H1 (cell line): Measurements from ENCODE around the gene MYO5B. TPM values are rescaled to one million over a fixed set of nuclear protein-coding genes. Genes with fewer than 3 reads are reported as not detected.

Source experiments
- CTCF ChIA-PET: fragments of 300-600 bp; sonication (Branson Sonifier 250); formaldehyde crosslinking; loops from one replicate; lab custom pipeline; 2021; ENCODE audit not compliant: partially characterized antibody; lab: Charles Lee
- POLR2A ChIA-PET: fragments of 300-600 bp; sonication (Branson Sonifier 250); formaldehyde crosslinking; loops from one replicate; lab custom pipeline; 2021; ENCODE audit warnings: inconsistent platforms; ENCODE audit not compliant: partially characterized antibody; lab: Charles Lee
- DNase-seq, 2 experiments: peaks; one replicate each; pipeline versions ENCODE4 v3.0.0 to v3.0.0-alpha.2; 2010 to 2022; ENCODE audit warnings: low spot score in 2 of 2, low read depth in 1 of 2, mixed read lengths in 1 of 2
- FAIRE-seq: peaks from 2 replicates; lab custom pipeline; 2011; peaks lifted over from hg19 to GRCh38; lab: Jason Lieb, UNC
- H2AFZ ChIP-seq: 2 replicates; pipeline ENCODE4 v1.8.1; 2012; ENCODE audit warnings: low read length, inconsistent platforms
- H2AK5ac ChIP-seq: 2 replicates; pipeline ENCODE4 v1.6.1; 2013; ENCODE audit warnings: low read depth, low read length
- H2BK120ac ChIP-seq: replicated peaks from 2 replicates; pipeline ENCODE3; 2013; ENCODE audit warnings: low read depth, low read length, inconsistent platforms
- H2BK12ac ChIP-seq: 2 replicates; pipeline ENCODE4 v1.6.1; 2013; ENCODE audit warnings: low read depth, low read length
- H2BK15ac ChIP-seq: 2 replicates; pipeline ENCODE4 v1.6.1; 2013; ENCODE audit warnings: low read length
- H2BK20ac ChIP-seq: 2 replicates; pipeline ENCODE4 v1.6.1; 2013; ENCODE audit warnings: low read length
- H2BK5ac ChIP-seq: 2 replicates; pipeline ENCODE4 v1.6.1; 2013; ENCODE audit warnings: low read depth, low read length
- H3K14ac ChIP-seq: 2 replicates; pipeline ENCODE4 v1.6.1; 2013; ENCODE audit warnings: inconsistent platforms; ENCODE audit not compliant: insufficient read length
- H3K18ac ChIP-seq: 2 replicates; pipeline ENCODE4 v1.6.1; 2013; ENCODE audit warnings: low read length; ENCODE audit errors: extremely low read depth
- H3K23ac ChIP-seq: 2 replicates; pipeline ENCODE4 v1.6.1; 2013; ENCODE audit warnings: inconsistent platforms; ENCODE audit not compliant: insufficient read length
- H3K23me2 ChIP-seq: 2 replicates; pipeline ENCODE4 v1.6.1; 2013; ENCODE audit warnings: low read depth, low read length
- H3K27ac ChIP-seq: 2 replicates; pipeline ENCODE4 v1.6.1; 2011; ENCODE audit warnings: low read depth, low read length, inconsistent platforms
- H3K27me3 ChIP-seq, 4 experiments: replicated peaks in 1 of 4; 1 replicate in 1 of 4; 2 replicates in 3 of 4; pipeline versions ENCODE4 v1.6.1 to v1.8.1; 2011 to 2013; ENCODE audit warnings: low read length in 3 of 4, mild to moderate bottlenecking in 3 of 4, inconsistent platforms in 2 of 4, mixed read lengths in 2 of 4, moderate library complexity in 1 of 4; ENCODE audit not compliant: control insufficient read depth in 3 of 4, insufficient read depth in 3 of 4; ENCODE audit errors: extremely low read depth in 1 of 4
- H3K36me3 ChIP-seq, 4 experiments: 2 replicates each; pipeline versions ENCODE4 v1.6.1 to v1.8.1; 2011 to 2013; ENCODE audit warnings: mild to moderate bottlenecking in 4 of 4, low read length in 3 of 4, moderate library complexity in 2 of 4, control low read depth in 1 of 4, inconsistent platforms in 1 of 4; ENCODE audit not compliant: insufficient read depth in 4 of 4, control insufficient read depth in 2 of 4
- H3K4ac ChIP-seq: replicated peaks from 2 replicates; pipeline ENCODE3; 2013; ENCODE audit warnings: low read length, low read depth, mixed read lengths, inconsistent platforms; ENCODE audit not compliant: insufficient read length
- H3K4me1 ChIP-seq, 4 experiments: replicated peaks in 1 of 4; 1 replicate in 1 of 4; 2 replicates in 3 of 4; pipeline versions ENCODE4 v1.6.1 to v1.8.1; 2011 to 2013; ENCODE audit warnings: low read length in 3 of 4, inconsistent platforms in 2 of 4, mixed read lengths in 1 of 4; ENCODE audit not compliant: insufficient read depth in 4 of 4, control insufficient read depth in 3 of 4
- H3K4me2 ChIP-seq, 2 experiments: 2 replicates each; pipeline versions ENCODE4 v1.6.1 to v1.8.1; 2011 to 2013; ENCODE audit warnings: low read depth in 2 of 2, low read length in 2 of 2, control low read depth in 1 of 2, inconsistent platforms in 1 of 2, mild to moderate bottlenecking in 1 of 2; ENCODE audit not compliant: insufficient read depth in 1 of 2
- H3K4me3 ChIP-seq, 4 experiments: fragments of 200-600, 300-600 bp in 1 of 4; sonication (generic), shearing (Covaris generic), sonication (Bioruptor Twin) in 1 of 4; 2 replicates each; pipeline versions ENCODE4 v1.5.1 to v1.8.1; 2011 to 2016; ENCODE audit warnings: low read length in 4 of 4, low read depth in 3 of 4, control low read depth in 2 of 4, inconsistent platforms in 2 of 4, mild to moderate bottlenecking in 2 of 4, mixed read lengths in 1 of 4, moderate library complexity in 1 of 4; ENCODE audit not compliant: insufficient read depth in 2 of 4; ENCODE audit errors: extremely low read depth in 1 of 4
- H3K56ac ChIP-seq: replicated peaks from 2 replicates; pipeline ENCODE3; 2013; ENCODE audit warnings: low read depth, mild to moderate bottlenecking, mixed read lengths, low read length, inconsistent platforms; ENCODE audit not compliant: insufficient read length
- H3K79me1 ChIP-seq: 2 replicates; pipeline ENCODE4 v1.6.1; 2013; ENCODE audit warnings: low read depth, low read length, control low read depth
- H3K79me2 ChIP-seq, 2 experiments: 2 replicates each; pipeline versions ENCODE4 v1.6.1 to v1.8.1; 2012 to 2013; ENCODE audit warnings: low read length in 2 of 2, mild to moderate bottlenecking in 2 of 2, inconsistent platforms in 1 of 2; ENCODE audit not compliant: insufficient read depth in 2 of 2, control insufficient read depth in 1 of 2
- H3K9ac ChIP-seq, 4 experiments: replicated peaks in 1 of 4; 1 replicate in 1 of 4; 2 replicates in 3 of 4; pipeline versions ENCODE4 v1.6.1 to v1.8.1; 2011 to 2013; ENCODE audit warnings: low read depth in 3 of 4, low read length in 3 of 4, control low read depth in 2 of 4, mild to moderate bottlenecking in 2 of 4, moderate library complexity in 2 of 4, inconsistent platforms in 1 of 4; ENCODE audit errors: extremely low read depth in 1 of 4
- H3K9me3 ChIP-seq, 2 experiments: 2 replicates each; pipeline versions ENCODE4 v1.6.1 to v1.8.1; 2012 to 2013; ENCODE audit warnings: mild to moderate bottlenecking in 2 of 2, moderate library complexity in 2 of 2, control low read depth in 1 of 2, inconsistent platforms in 1 of 2, low read depth in 1 of 2, low read length in 1 of 2, mixed read lengths in 1 of 2; ENCODE audit not compliant: insufficient read depth in 2 of 2
- H4K20me1 ChIP-seq, 2 experiments: replicated peaks in 1 of 2; 2 replicates each; pipeline versions ENCODE3 to v1.8.1; 2011 to 2013; ENCODE audit warnings: inconsistent platforms in 2 of 2, low read length in 2 of 2, mild to moderate bottlenecking in 1 of 2; ENCODE audit not compliant: insufficient read depth in 2 of 2, control insufficient read depth in 1 of 2
- H4K5ac ChIP-seq: 2 replicates; pipeline ENCODE4 v1.6.1; 2013; ENCODE audit warnings: low read length, low read depth, mixed read lengths, inconsistent platforms; ENCODE audit not compliant: insufficient read length
- H4K8ac ChIP-seq: 2 replicates; pipeline ENCODE4 v1.8.0; 2013; ENCODE audit warnings: mild to moderate bottlenecking, moderate library complexity, low read length, inconsistent platforms; ENCODE audit not compliant: insufficient read depth; ENCODE audit errors: extremely low read depth
- H4K91ac ChIP-seq: replicated peaks from 2 replicates; pipeline ENCODE3; 2013; ENCODE audit warnings: low read length, mixed read lengths, inconsistent platforms; ENCODE audit not compliant: insufficient read length
- SIRT6 ChIP-seq: IDR thresholded peaks from one replicate; pipeline ENCODE4 v1.7.1; 2012; ENCODE audit warnings: low read length, inconsistent platforms
- TAF1 ChIP-seq: IDR thresholded peaks from 2 replicates; pipeline ENCODE4 v1.6.1; 2011; ENCODE audit warnings: mild to moderate bottlenecking, low read depth, low read length
- whole genome bisulfite sequencing, 2 experiments: shearing (Covaris generic) in 1 of 2; methylation state at CpG; one replicate each; pipeline versions ENCODE4 v1.1.6 to v1.1.7; 2013 to 2015; ENCODE audit warnings: low lambda C conversion rate in 2 of 2, mixed read lengths in 2 of 2, inconsistent platforms in 1 of 2, low coverage in 1 of 2, missing lambda C conversion rate in 1 of 2; ENCODE audit not compliant: insufficient replicate concordance in 2 of 2, insufficient coverage in 1 of 2, insufficient read length in 1 of 2; ENCODE audit errors: extremely low coverage in 1 of 2, missing lambda C conversion rate in 1 of 2; 5-methylcytosine and 5-hydroxymethylcytosine counted together
- polyA plus RNA-seq, 7 experiments: library from polyadenylated mRNA; depleted of rRNA in 3 of 7; stranded (reverse) in 5 of 7; unstranded in 2 of 7; fragments of >200 nt in 5 of 7; fragments of 200-250 nt in 2 of 7; gene quantifications; 1 replicate in 5 of 7; 2 replicates in 1 of 7; 4 replicates in 1 of 7; pipeline versions ENCODE4 v1.2.1 to v1.2.3, GENCODE V29; 2011 to 2013; ENCODE audit warnings: missing spikeins in 2 of 7, mixed read lengths in 2 of 7
- total RNA-seq: library from RNA; stranded (reverse); fragmentation: NEBNext Ultra II Directional; extraction: Animal tissue kit (Norgen Biotek cat#: 25700); gene quantifications from 2 replicates; pipeline ENCODE4 v1.2.1, GENCODE V29; 2021

MYO5B gene
- total and polyA plus RNA-seq, 2 of the 8 experiments (the other 6 are each of a cell fraction or from before 2014, with no cell fraction given), result 6.4 to 7.7 TPM

- Histone ChIP-seq H2BK5ac (no peak overlapping the region), H2BK120ac (no peak overlapping the region)
- no peak for TF ChIP-seq SIRT6
- no peak for TF ChIP-seq TAF1
- TF ChIP-seq, all 59 proteins: peak for 0
- H2BK12ac ChIP-seq, result no peak overlapping the region
- no peaks in the 10 kb centered on the region for H4K20me1 ChIP-seq
- H3K79me2 ChIP-seq, result no peaks in the 10 kb centered on the region
- H2AK5ac ChIP-seq, result no peak overlapping the region
- H3K18ac ChIP-seq, result no peak overlapping the region
- H4K8ac ChIP-seq, result no peak overlapping the region
- DNase-seq (no peak), FAIRE-seq (no peak)
- H3K14ac ChIP-seq, result no peak overlapping the region
- no peak overlapping the region for H3K56ac ChIP-seq
- no peaks in the 10 kb centered on the region for H3K79me1 ChIP-seq
- no peaks in the 10 kb centered on the region for H3K23me2 ChIP-seq
- no peaks in the 10 kb centered on the region for H3K27me3 ChIP-seq
- H2BK15ac ChIP-seq, result no peak overlapping the region
- H3K27ac ChIP-seq, result no peak overlapping the region
- H3K36me3 ChIP-seq, result no peaks in the 10 kb centered on the region
- H3K9me3 ChIP-seq, result no peaks in the 10 kb centered on the region
- ChIA-PET CTCF (interaction anchor here (0.6 to 3.2 kb wide), 3 partner anchors 10 to 27 kb away, joined by 3 to 9 read pairs (median 6); no protein-coding TSS in a partner anchor), POLR2A (no interaction called here)
- no peak overlapping the region for H4K91ac ChIP-seq
- no peak overlapping the region for H3K4me2 ChIP-seq
- no peak overlapping the region for H2BK20ac ChIP-seq
- H2AFZ ChIP-seq, result no peak overlapping the region
- no peak overlapping the region for H3K9ac ChIP-seq
- 88% methylated on average over 3 of the region's 3 CpGs; no CpG with 5 or more reads in 1 of the 2 experiments for WGBS, 2 experiments
- H3K23ac ChIP-seq, result no peak overlapping the region
- H3K4me3 ChIP-seq, result no peak overlapping the region
- no peak overlapping the region for H3K4ac ChIP-seq
- H4K5ac ChIP-seq, result no peak overlapping the region
- H3K4me1 ChIP-seq, result no peaks in the 10 kb centered on the region
Measured at GRCh38 chr18:49973592-49973991, 221.4 kb downstream of the MYO5B start.
